GM12878 (cell line): ENCODE data around the gene CDC45. TPM values are rescaled to one million over a fixed set of nuclear protein-coding genes. Genes with fewer than 3 reads are reported as not detected.

Experiments used
- ATAC-seq: fragments of 200-7000 bp; cut with Tn5 transposase; 3 replicates; pipeline ENCODE4 v1.9.1; 2020; ENCODE audit warnings: mild to moderate bottlenecking, moderate library complexity
- BruUV-seq: library from RNA; stranded (reverse); fragments of 400-500 nt; replicated peaks from 2 replicates; lab custom pipeline; 2021; lab: Mats Ljungman, UMichigan
- CTCF ChIA-PET: fragments of 300-600 bp; sonication (Branson Sonifier 250); formaldehyde crosslinking; extraction: SDS; loops from one replicate; lab custom pipeline; 2021; ENCODE audit warnings: inconsistent platforms; lab: Yijun Ruan, JAX
- POLR2A ChIA-PET: fragments of 350-600 bp; formaldehyde crosslinking; extraction: SDS; loops from one replicate; lab custom pipeline; 2021; ENCODE audit warnings: inconsistent platforms; lab: Charles Lee
- RAD21 ChIA-PET: fragments of 300-600 bp; sonication (Branson Sonifier 250); formaldehyde crosslinking; loops from one replicate; lab custom pipeline; 2023; ENCODE audit warnings: antibody characterized with exemption; ENCODE audit not compliant: unreplicated experiment; lab: Charles Lee
- SMC1A ChIA-PET: fragments of 300-600 bp; sonication (Branson Sonifier 250); formaldehyde crosslinking; loops from one replicate; lab custom pipeline; 2023; ENCODE audit not compliant: unreplicated experiment, uncharacterized antibody; lab: Charles Lee
- DNase-seq: peaks from one replicate; pipeline ENCODE4 v3.0.0-alpha.2; 2011; ENCODE audit warnings: low read depth, low spot score
- FAIRE-seq: peaks from 3 replicates; lab custom pipeline; 2011; peaks lifted over from hg19 to GRCh38; lab: Jason Lieb, UNC
- H2AFZ ChIP-seq: 2 replicates; pipeline ENCODE4 v1.6.0; 2011; ENCODE audit warnings: low read depth, low read length, control low read depth; ENCODE audit not compliant: control insufficient read depth
- H3K27ac ChIP-seq: 2 replicates; pipeline ENCODE4 v1.5.1; 2011; ENCODE audit warnings: control low read depth; ENCODE audit not compliant: control insufficient read depth, insufficient read depth
- H3K27me3 ChIP-seq, 2 experiments: replicated peaks in 1 of 2; 2 replicates each; pipeline versions ENCODE4 v1.6.0 to v1.6.1; 2011; ENCODE audit warnings: low read length in 1 of 2; ENCODE audit not compliant: control insufficient read depth in 2 of 2, insufficient read depth in 2 of 2
- H3K36me3 ChIP-seq, 2 experiments: 2 replicates each; pipeline ENCODE4 v1.5.1; 2011; ENCODE audit warnings: low read length in 1 of 2; ENCODE audit not compliant: control insufficient read depth in 2 of 2, insufficient read depth in 2 of 2
- H3K4me1 ChIP-seq: 2 replicates; pipeline ENCODE4 v1.6.1; 2011; ENCODE audit warnings: mild to moderate bottlenecking, low read length, moderate library complexity, mixed read lengths; ENCODE audit not compliant: control insufficient read depth, insufficient read depth
- H3K4me2 ChIP-seq: 2 replicates; pipeline ENCODE4 v1.6.0; 2011; ENCODE audit warnings: control low read depth; ENCODE audit not compliant: control insufficient read depth, insufficient read depth
- H3K4me3 ChIP-seq: fragments of 200-600 bp; sonication (generic); 2 replicates; pipeline ENCODE4 v1.5.1; 2016
- H3K79me2 ChIP-seq: 2 replicates; pipeline ENCODE4 v1.6.0; 2011; ENCODE audit warnings: low read length; ENCODE audit not compliant: control insufficient read depth, insufficient read depth
- H3K9ac ChIP-seq: 2 replicates; pipeline ENCODE4 v1.8.0; 2011; ENCODE audit warnings: low read length, control low read depth, mixed read lengths; ENCODE audit not compliant: control insufficient read depth, insufficient read depth
- H3K9me3 ChIP-seq: replicated peaks from 3 replicates; pipeline ENCODE4 v1.5.1; 2011; ENCODE audit warnings: mild to moderate bottlenecking, low read length; ENCODE audit not compliant: control insufficient read depth, insufficient read depth
- H4K20me1 ChIP-seq: 2 replicates; pipeline ENCODE4 v1.6.0; 2011; ENCODE audit not compliant: control insufficient read depth, insufficient read depth
- BCL11A ChIP-seq: IDR thresholded peaks from 2 replicates; pipeline ENCODE4 v1.6.1; 2011; ENCODE audit warnings: low read depth, low read length
- E2F8 ChIP-seq: fragments of 450-650 bp; IDR thresholded peaks from 2 replicates; pipeline ENCODE4 v1.6.1; 2018; ENCODE audit warnings: mild to moderate bottlenecking, low read depth, moderate library complexity; ENCODE audit not compliant: partially characterized antibody
- EP300 ChIP-seq, 2 experiments: fragments of 150-350 bp in 1 of 2; IDR thresholded peaks; 2 replicates each; pipeline ENCODE4 v1.6.1; 2011 to 2012; ENCODE audit warnings: low read depth in 2 of 2, low read length in 2 of 2, borderline replicate concordance in 1 of 2, improper control_type of control experiment in 1 of 2, inconsistent platforms in 1 of 2; ENCODE audit not compliant: control insufficient read depth in 1 of 2
- NFXL1 ChIP-seq: fragments of 450-650 bp; IDR thresholded peaks from 2 replicates; pipeline ENCODE4 v1.6.1; 2017; ENCODE audit warnings: antibody characterized with exemption, mild to moderate bottlenecking, borderline replicate concordance
- NR2C1 ChIP-seq: fragments of 450-650 bp; IDR thresholded peaks from 2 replicates; pipeline ENCODE4 v1.6.1; 2017; ENCODE audit warnings: antibody characterized with exemption, mild to moderate bottlenecking, moderate library complexity
- RB1 ChIP-seq: fragments of 450-650 bp; formaldehyde crosslinking; IDR thresholded peaks from 2 replicates; pipeline ENCODE4 v1.6.1; 2017; ENCODE audit warnings: mild to moderate bottlenecking, borderline replicate concordance
- SIN3A ChIP-seq: IDR thresholded peaks from 2 replicates; pipeline ENCODE4 v1.6.1; 2012; ENCODE audit warnings: low read depth, low read length, improper control_type of control experiment
- SREBF2 ChIP-seq: IDR thresholded peaks from 2 replicates; pipeline ENCODE4 v1.6.1; 2012; ENCODE audit warnings: mild to moderate bottlenecking, low read length
- TCF7 ChIP-seq: IDR thresholded peaks from 2 replicates; pipeline ENCODE4 v1.6.1; 2014; ENCODE audit warnings: antibody characterized with exemption, borderline replicate concordance
- WRNIP1 ChIP-seq: IDR thresholded peaks from 2 replicates; pipeline ENCODE4 v1.6.1; 2011; ENCODE audit warnings: low read depth, low read length, improper control_type of control experiment, borderline replicate concordance
- ZNF24 ChIP-seq: fragments of 450-650 bp; IDR thresholded peaks from 2 replicates; pipeline ENCODE4 v1.6.1; 2017; ENCODE audit warnings: antibody characterized with exemption, mild to moderate bottlenecking
- ZNF622 ChIP-seq: fragments of 450-650 bp; IDR thresholded peaks from 2 replicates; pipeline ENCODE4 v1.6.1; 2017; ENCODE audit warnings: mild to moderate bottlenecking, inconsistent platforms
- WGBS: methylation state at CpG from one replicate; pipeline ENCODE4 v1.1.6; 2016; ENCODE audit warnings: low lambda C conversion rate; ENCODE audit not compliant: insufficient replicate concordance, insufficient coverage; ENCODE audit errors: missing lambda C conversion rate; 5-methylcytosine and 5-hydroxymethylcytosine counted together
- in situ Hi-C: fragments of 300-500 bp; cut with MboI; formaldehyde crosslinking; loops from 9 replicates; pipeline ENCODE4 v1.14.3; 2018; ENCODE audit warnings: mixed read lengths
- intact Hi-C: fragments of 100-400 bp; cut with micrococcal nuclease; formaldehyde crosslinking; loops from one replicate; pipeline ENCODE4 v1.14.2; 2022; ENCODE audit not compliant: unreplicated experiment
- polyA plus RNA-seq, 11 experiments: library from polyadenylated mRNA; depleted of rRNA in 4 of 11; unstranded in 6 of 11; stranded (reverse) in 5 of 11; fragments of >200 nt; fragmentation: Nextera tagmentation in 4 of 11; fragmentation: Illumina TruSeq in 1 of 11; extraction: Ambion mirVana in 4 of 11; extraction: Trizol in 1 of 11; gene quantifications; 1 replicate in 1 of 11; 2 replicates in 10 of 11; pipeline versions ENCODE4 v1.2.1 to v1.2.3, GENCODE V29; 2011 to 2016; ENCODE audit warnings: inconsistent platforms in 2 of 11, missing spikeins in 2 of 11, low read depth in 1 of 11
- total RNA-seq, 4 experiments: library from RNA; depleted of rRNA in 3 of 4; stranded (reverse); fragments of >200 nt in 3 of 4; fragmentation: Illumina TruSeq in 1 of 4; extraction: Trizol in 1 of 4; gene quantifications; 2 replicates each; pipeline versions ENCODE4 v1.2.1 to v1.2.3, GENCODE V29; 2013 to 2021
- TF ChIP-seq, protein P1 (sequence below): IDR thresholded peaks from 2 replicates; pipeline ENCODE4 v1.6.1; 2012; ENCODE audit warnings: low read depth, low read length, improper control_type of control experiment
- TF ChIP-seq, protein P2 (sequence below): fragments of 450-650 bp; IDR thresholded peaks from 2 replicates; pipeline ENCODE4 v1.6.1; 2016; ENCODE audit warnings: mild to moderate bottlenecking

Gene CDC45
- total and polyA plus RNA-seq, 10 of the 15 experiments (the other 5 are each of a cell fraction or from before 2014, with no cell fraction given): 40.8 to 88.5 (median 54.2) TPM

GRCh38 chr22:19535001-19535400 lies 55.3 kb downstream of the CDC45 start:
- CTCF ChIA-PET: interaction anchor here (0.7 kb wide), 1 partner anchor 92 kb away, joined by 3 read pairs; no protein-coding TSS in a partner anchor
- SMC1A ChIA-PET: no interaction called here
- H3K9ac ChIP-seq: no peak overlapping the region
- H3K27ac ChIP-seq: no peak overlapping the region
- intact Hi-C loops: no loop called here
- H3K9me3 ChIP-seq: no peaks in the 10 kb centered on the region
- no peak overlapping the region for H2AFZ ChIP-seq
- ATAC-seq: no peak
- no peak overlapping the region for H3K4me3 ChIP-seq
- TF ChIP-seq ZNF622 (no peak), SREBF2 (no peak), BCL11A (no peak), EP300 (IDR thresholded peaks at IDR 0.05; ENCODE audit: borderline replicate concordance in 1 of 2, control insufficient read depth in 1 of 2, low read depth in 2 of 2, low read length in 2 of 2) (no peak), RB1 (no peak), TCF7 (no peak), WRNIP1 (no peak), NR2C1 (no peak), SIN3A (no peak), ZNF24 (no peak), NFXL1 (no peak), E2F8 (no peak)
- TF ChIP-seq, protein P1, sequence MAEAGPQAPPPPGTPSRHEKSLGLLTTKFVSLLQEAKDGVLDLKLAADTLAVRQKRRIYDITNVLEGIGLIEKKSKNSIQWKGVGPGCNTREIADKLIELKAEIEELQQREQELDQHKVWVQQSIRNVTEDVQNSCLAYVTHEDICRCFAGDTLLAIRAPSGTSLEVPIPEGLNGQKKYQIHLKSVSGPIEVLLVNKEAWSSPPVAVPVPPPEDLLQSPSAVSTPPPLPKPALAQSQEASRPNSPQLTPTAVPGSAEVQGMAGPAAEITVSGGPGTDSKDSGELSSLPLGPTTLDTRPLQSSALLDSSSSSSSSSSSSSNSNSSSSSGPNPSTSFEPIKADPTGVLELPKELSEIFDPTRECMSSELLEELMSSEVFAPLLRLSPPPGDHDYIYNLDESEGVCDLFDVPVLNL: no peak
- TF ChIP-seq, protein P2, sequence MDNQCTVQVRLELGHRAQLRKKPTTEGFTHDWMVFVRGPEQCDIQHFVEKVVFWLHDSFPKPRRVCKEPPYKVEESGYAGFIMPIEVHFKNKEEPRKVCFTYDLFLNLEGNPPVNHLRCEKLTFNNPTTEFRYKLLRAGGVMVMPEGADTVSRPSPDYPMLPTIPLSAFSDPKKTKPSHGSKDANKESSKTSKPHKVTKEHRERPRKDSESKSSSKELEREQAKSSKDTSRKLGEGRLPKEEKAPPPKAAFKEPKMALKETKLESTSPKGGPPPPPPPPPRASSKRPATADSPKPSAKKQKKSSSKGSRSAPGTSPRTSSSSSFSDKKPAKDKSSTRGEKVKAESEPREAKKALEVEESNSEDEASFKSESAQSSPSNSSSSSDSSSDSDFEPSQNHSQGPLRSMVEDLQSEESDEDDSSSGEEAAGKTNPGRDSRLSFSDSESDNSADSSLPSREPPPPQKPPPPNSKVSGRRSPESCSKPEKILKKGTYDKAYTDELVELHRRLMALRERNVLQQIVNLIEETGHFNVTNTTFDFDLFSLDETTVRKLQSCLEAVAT: no peak
- FAIRE-seq: no peak
- H3K27me3 ChIP-seq: no peaks in the 10 kb centered on the region
- WGBS: 0% methylated on average over 3 of the region's 3 CpGs
- no peak overlapping the region for H3K4me2 ChIP-seq
- RAD21 ChIA-PET: no interaction called here
- no TSS peak for BruUV-seq
- DNase-seq: no peak
- POLR2A ChIA-PET: no interaction called here
- no peaks in the 10 kb centered on the region for H3K4me1 ChIP-seq
- in situ Hi-C loops: no loop called here
- H4K20me1 ChIP-seq: no peaks in the 10 kb centered on the region
- H3K36me3 ChIP-seq: no peaks in the 10 kb centered on the region
- H3K79me2 ChIP-seq: no peaks in the 10 kb centered on the region
